Transverse colon (tissue), 4 donors: Measurements from ENCODE around the gene FAM83F. TPM values are rescaled to one million over a fixed set of nuclear protein-coding genes. Genes with fewer than 3 reads are reported as not detected.
"Not testable (repeated sequence)": the region's sequence is repeated elsewhere in the genome, so short reads cannot be mapped to it uniquely, and the experiment has no call there.

Experiments
- DNase-seq: peaks from one replicate; pipeline ENCODE4 v3.0.0-alpha.2; 2019
- H3K27ac ChIP-seq, 4 donors: fragments of 200-600 bp; sonication (generic); 2 replicates each; pipeline ENCODE4 v1.5.1; 2016 to 2018; ENCODE audit warnings: inconsistent platforms in 4 of 4
- H3K27me3 ChIP-seq: fragments of 200-600 bp; sonication (generic); 2 replicates; pipeline ENCODE4 v1.5.1; 2017; ENCODE audit warnings: inconsistent platforms
- H3K36me3 ChIP-seq, 4 donors: fragments of 200-600 bp; sonication (generic); 2 replicates each; pipeline ENCODE4 v1.5.1; 2017 to 2019; ENCODE audit warnings: inconsistent platforms in 4 of 4
- H3K4me1 ChIP-seq, 4 donors: fragments of 200-600 bp; sonication (generic); 2 replicates each; pipeline ENCODE4 v1.5.1; 2017 to 2020; ENCODE audit warnings: inconsistent platforms in 4 of 4
- H3K4me3 ChIP-seq, 4 donors: fragments of 200-600 bp; sonication (generic); 1 replicate in 1 of 4; 2 replicates in 3 of 4; pipeline versions ENCODE4 v1.5.1 to v1.6.1; 2017 to 2019; ENCODE audit warnings: inconsistent platforms in 4 of 4
- H3K9me3 ChIP-seq, 2 donors: fragments of 200-600 bp; sonication (generic); 2 replicates each; pipeline ENCODE4 v1.5.1; 2017 to 2019; ENCODE audit warnings: inconsistent platforms in 2 of 2
- CTCF ChIP-seq, 5 experiments: fragments of 200-600 bp in 3 of 5; fragments of 450-650 bp in 2 of 5; sonication (generic) in 3 of 5; IDR thresholded peaks; 1 replicate in 2 of 5; 2 replicates in 3 of 5; pipeline ENCODE4 v1.5.1; 2016 to 2017; ENCODE audit warnings: antibody characterized with exemption in 5 of 5, inconsistent platforms in 3 of 5, mild to moderate bottlenecking in 2 of 5, moderate library complexity in 1 of 5
- EP300 ChIP-seq: sonication (generic); formaldehyde crosslinking; IDR thresholded peaks from one replicate; pipeline ENCODE4 v1.6.1; 2017; ENCODE audit warnings: antibody characterized with exemption, low read depth
- POLR2A ChIP-seq: fragments of 450-650 bp; IDR thresholded peaks from one replicate; pipeline ENCODE4 v1.6.1; 2016; ENCODE audit warnings: antibody characterized with exemption, mild to moderate bottlenecking, moderate library complexity
- POLR2AphosphoS5 ChIP-seq, 3 donors: sonication (generic); formaldehyde crosslinking; IDR thresholded peaks; one replicate each; pipeline ENCODE4 v1.6.1; 2016; ENCODE audit warnings: antibody characterized with exemption in 3 of 3
- WGBS, 2 donors: methylation state at CpG; one replicate each; pipeline ENCODE4 v1.1.5; 2018; ENCODE audit warnings: low coverage in 1 of 2; 5-methylcytosine and 5-hydroxymethylcytosine counted together
- in situ Hi-C, 4 donors: fragments of 200-750 bp; cut with MboI; loops; one replicate each; pipeline versions ENCODE4 v1.15.0 to v1.15.1; 2017; ENCODE audit warnings: low sequenced_read_pairs in 3 of 4, low pct_ligation_motif_present in 1 of 4, low pct_unique_long_range_greater_than_20kb in 1 of 4
- intact Hi-C: fragments of 100-400 bp; cut with DNase I; formaldehyde crosslinking; loops from one replicate; pipeline ENCODE4 v1.15.1; 2023; ENCODE audit warnings: low total_unique reads
- total RNA-seq, 4 donors: library from RNA; depleted of rRNA; stranded (reverse); fragments of >200 nt; gene quantifications; one replicate each; pipeline ENCODE4 v1.1.0, GENCODE V29; 2016

Gene FAM83F
- total RNA-seq, 4 donors from 2014 or later: 18.7 to 36.3 (median 25.4) TPM

- H3K9me3 ChIP-seq: no peaks in the 10 kb centered on the region
- intact Hi-C loops: no loop called here
- H3K27ac ChIP-seq: no peak overlapping the region
- H3K4me1 ChIP-seq: peaks cover 0 to 17% (median 3%) of the 10 kb centered on the region in 4 donors
- in situ Hi-C loops: no loop called here
- H3K4me3 ChIP-seq: no peak overlapping the region
- no peaks in the 10 kb centered on the region for H3K36me3 ChIP-seq
- 78 to 79% methylated on average over 1 to 3 of the region's 3 CpGs for WGBS, 2 donors
- H3K27me3 ChIP-seq: peaks cover 29% of the 10 kb centered on the region
- TF ChIP-seq POLR2A: no peak
- TF ChIP-seq EP300: no peak
- TF ChIP-seq CTCF (IDR thresholded peaks at IDR 0.05): no peak
- TF ChIP-seq POLR2AphosphoS5 (IDR thresholded peaks at IDR 0.05): no peak
- DNase-seq: no peak
Measured at GRCh38 chr22:39990686-39991085, 4.1 kb upstream of the FAM83F start.

GRCh38 chr22:39991159-39991860, 3.4 kb upstream of the FAM83F start:
- Histone ChIP-seq H3K27ac (no peak overlapping the region), H3K27me3 (peaks cover 31% of the 10 kb centered on the region), H3K4me3 (no peak overlapping the region), H3K36me3 (no peaks in the 10 kb centered on the region), H3K9me3 (no peaks in the 10 kb centered on the region), H3K4me1 (peaks cover 0 to 14% (median 2%) of the 10 kb centered on the region in 4 donors)
- TF ChIP-seq POLR2AphosphoS5 (IDR thresholded peaks at IDR 0.05) (no peak), CTCF (IDR thresholded peaks at IDR 0.05) (no peak), POLR2A (no peak), EP300 (no peak)
- in situ Hi-C loops: no loop called here
- 62 to 75% methylated on average over 8 to 9 of the region's 9 CpGs for WGBS, 2 donors
- DNase-seq: no peak
- intact Hi-C loops: no loop called here

GRCh38 chr22:39992088-39992826, 2.5 kb upstream of the FAM83F start:
- no peak for TF ChIP-seq POLR2A
- TF ChIP-seq CTCF (IDR thresholded peaks at IDR 0.05): no peak
- no peak for TF ChIP-seq EP300
- TF ChIP-seq POLR2AphosphoS5 (IDR thresholded peaks at IDR 0.05): no peak
- intact Hi-C loops: no loop called here
- no peak for DNase-seq
- no peak overlapping the region for H3K4me3 ChIP-seq
- in situ Hi-C loops: no loop called here
- no peaks in the 10 kb centered on the region for H3K9me3 ChIP-seq
- peaks cover 0 to 24% (median 7%) of the 10 kb centered on the region in 4 donors for H3K4me1 ChIP-seq
- H3K27ac ChIP-seq: no peak overlapping the region
- no peaks in the 10 kb centered on the region for H3K36me3 ChIP-seq
- WGBS, 2 donors: 79 to 89% methylated on average over 3 to 5 of the region's 5 CpGs
- H3K27me3 ChIP-seq: peaks cover 31% of the 10 kb centered on the region

- H3K9me3 ChIP-seq, H3K4me3 ChIP-seq, in situ Hi-C loops, DNase-seq, H3K36me3 ChIP-seq, H3K27ac ChIP-seq, intact Hi-C loops: not testable (repeated sequence)
- peaks cover 31% of the 10 kb centered on the region for H3K27me3 ChIP-seq
- 88 to 92% methylated on average over 5 to 7 of the region's 7 CpGs for WGBS, 2 donors
- H3K4me1 ChIP-seq: peaks cover 0 to 30% (median 13%) of the 10 kb centered on the region in 4 donors
Measured at GRCh38 chr22:39992894-39993293, 1.9 kb upstream of the FAM83F start.
